ENCODE data around the gene PPFIA3.
A peak's percentile ranks its signal among the peaks of the same experiment; 100 is the strongest.
"Not testable (repeated sequence)": the region's sequence is repeated elsewhere in the genome, so short reads cannot be mapped to it uniquely, and the experiment has no call there.

The PPFIA3 gene

GRCh38 chr19:49150106-49150943 is 31.0 kb downstream of the PPFIA3 start:
- DNase-seq (ENCODE audit: low spot score) = peak; percentile 88

GRCh38 chr19:49150944-49151243 is 31.6 kb downstream of the PPFIA3 start:
- no peak for DNase-seq (ENCODE audit: low spot score)

- peak; percentile 63 for DNase-seq (ENCODE audit: low spot score)
Observed at GRCh38 chr19:49151267-49152118, 32.1 kb downstream of the PPFIA3 start.

- DNase-seq (ENCODE audit: low spot score) = no peak
Observed at GRCh38 chr19:49152119-49152550, 32.8 kb downstream of the PPFIA3 start.

GRCh38 chr19:49153167-49153809 is 33.9 kb downstream of the PPFIA3 start:
- no peak for DNase-seq (ENCODE audit: low spot score)

GRCh38 chr19:49154279-49154678 is 34.9 kb downstream of the PPFIA3 start:
- no peak for DNase-seq (ENCODE audit: low spot score)

GRCh38 chr19:49155005-49155819 is 35.9 kb downstream of the PPFIA3 start, which contains the start of gene HRC:
HRC (minus strand) TSS chr19:49155396; CDS start chr19:49155237, 159 bp downstream.
- DNase-seq (ENCODE audit: low spot score) = no peak

- no peak for DNase-seq (ENCODE audit: low spot score)
Observed at GRCh38 chr19:49155820-49156346, 36.5 kb downstream of the PPFIA3 start.

- DNase-seq (ENCODE audit: low spot score) = peak; percentile 94
Observed at GRCh38 chr19:49157445-49158224, 38.3 kb downstream of the PPFIA3 start, which contains the start of gene TRPM4. TRPM4 (plus strand) TSS chr19:49157792; CDS start chr19:49157867, 75 bp downstream.

GRCh38 chr19:49160450-49161189 is 41.3 kb downstream of the PPFIA3 start:
- no peak for DNase-seq (ENCODE audit: low spot score)

GRCh38 chr19:49161987-49162386 is 42.6 kb downstream of the PPFIA3 start:
- no peak for DNase-seq (ENCODE audit: low spot score)

GRCh38 chr19:49165111-49165750 is 45.9 kb downstream of the PPFIA3 start:
- DNase-seq (ENCODE audit: low spot score) = no peak

- DNase-seq (ENCODE audit: low spot score) = no peak
Observed at GRCh38 chr19:49165865-49166301, 46.5 kb downstream of the PPFIA3 start.

GRCh38 chr19:49167857-49168409 is 48.6 kb downstream of the PPFIA3 start:
- DNase-seq (ENCODE audit: low spot score) = no peak

- DNase-seq (ENCODE audit: low spot score) = no peak
Observed at GRCh38 chr19:49168421-49168820, 49.1 kb downstream of the PPFIA3 start.

GRCh38 chr19:49173198-49173597 is 53.9 kb downstream of the PPFIA3 start:
- DNase-seq (ENCODE audit: low spot score) = no peak

GRCh38 chr19:49180659-49181058 is 61.3 kb downstream of the PPFIA3 start:
- no peak for DNase-seq (ENCODE audit: low spot score)

GRCh38 chr19:49182010-49182847 is 62.9 kb downstream of the PPFIA3 start:
- not testable (repeated sequence) for DNase-seq (ENCODE audit: low spot score)

Data from hepatic stellate cell (primary cell).